ENCODE results near the gene TAF3.
"Not testable (repeated sequence)": the region's sequence is repeated elsewhere in the genome, so short reads cannot be mapped to it uniquely, and the experiment has no call there.

The TAF3 gene

GRCh38 chr10:8026349-8027259 lies 208.3 kb downstream of the TAF3 start:
- TF ChIP-seq, protein P1, sequence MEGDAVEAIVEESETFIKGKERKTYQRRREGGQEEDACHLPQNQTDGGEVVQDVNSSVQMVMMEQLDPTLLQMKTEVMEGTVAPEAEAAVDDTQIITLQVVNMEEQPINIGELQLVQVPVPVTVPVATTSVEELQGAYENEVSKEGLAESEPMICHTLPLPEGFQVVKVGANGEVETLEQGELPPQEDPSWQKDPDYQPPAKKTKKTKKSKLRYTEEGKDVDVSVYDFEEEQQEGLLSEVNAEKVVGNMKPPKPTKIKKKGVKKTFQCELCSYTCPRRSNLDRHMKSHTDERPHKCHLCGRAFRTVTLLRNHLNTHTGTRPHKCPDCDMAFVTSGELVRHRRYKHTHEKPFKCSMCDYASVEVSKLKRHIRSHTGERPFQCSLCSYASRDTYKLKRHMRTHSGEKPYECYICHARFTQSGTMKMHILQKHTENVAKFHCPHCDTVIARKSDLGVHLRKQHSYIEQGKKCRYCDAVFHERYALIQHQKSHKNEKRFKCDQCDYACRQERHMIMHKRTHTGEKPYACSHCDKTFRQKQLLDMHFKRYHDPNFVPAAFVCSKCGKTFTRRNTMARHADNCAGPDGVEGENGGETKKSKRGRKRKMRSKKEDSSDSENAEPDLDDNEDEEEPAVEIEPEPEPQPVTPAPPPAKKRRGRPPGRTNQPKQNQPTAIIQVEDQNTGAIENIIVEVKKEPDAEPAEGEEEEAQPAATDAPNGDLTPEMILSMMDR (IDR thresholded peaks at IDR 0.05; ENCODE audit: low read depth, low read length) = no peak
- no peaks in the 10 kb centered on the region for H3K27me3 ChIP-seq
- DNase-seq = no peak
- no peaks in the 10 kb centered on the region for H3K9me3 ChIP-seq
- H3K4me1 ChIP-seq = no peaks in the 10 kb centered on the region
- H3K4me3 ChIP-seq (ENCODE audit: low read depth, low read length) = no peak overlapping the region
- no peaks in the 10 kb centered on the region for H3K36me3 ChIP-seq

GRCh38 chr10:8031211-8031610 lies 212.9 kb downstream of the TAF3 start:
- H3K4me3 ChIP-seq (ENCODE audit: low read depth, low read length); H3K36me3 ChIP-seq; H3K4me1 ChIP-seq; H3K9me3 ChIP-seq; DNase-seq; H3K27me3 ChIP-seq: not testable (repeated sequence)

GRCh38 chr10:8032558-8032957 lies 214.3 kb downstream of the TAF3 start:
- DNase-seq = no peak
- Histone ChIP-seq H3K27me3 (no peaks in the 10 kb centered on the region), H3K4me1 (no peaks in the 10 kb centered on the region), H3K9me3 (no peaks in the 10 kb centered on the region), H3K4me3 (ENCODE audit: low read depth, low read length) (no peak overlapping the region), H3K36me3 (no peaks in the 10 kb centered on the region)
- TF ChIP-seq, protein P1 (IDR thresholded peaks at IDR 0.05; ENCODE audit: low read depth, low read length) = no peak

- no peak for DNase-seq
- Histone ChIP-seq H3K4me3 (ENCODE audit: low read depth, low read length) (no peak overlapping the region), H3K27me3 (0 out of 2 replicates have a peak, but pooled peaks cover 3% of the 10 kb centered on the region)
These were observed 215.6 kb downstream of the TAF3 start for GRCh38 chr10:8033812-8034465.

DNA sequence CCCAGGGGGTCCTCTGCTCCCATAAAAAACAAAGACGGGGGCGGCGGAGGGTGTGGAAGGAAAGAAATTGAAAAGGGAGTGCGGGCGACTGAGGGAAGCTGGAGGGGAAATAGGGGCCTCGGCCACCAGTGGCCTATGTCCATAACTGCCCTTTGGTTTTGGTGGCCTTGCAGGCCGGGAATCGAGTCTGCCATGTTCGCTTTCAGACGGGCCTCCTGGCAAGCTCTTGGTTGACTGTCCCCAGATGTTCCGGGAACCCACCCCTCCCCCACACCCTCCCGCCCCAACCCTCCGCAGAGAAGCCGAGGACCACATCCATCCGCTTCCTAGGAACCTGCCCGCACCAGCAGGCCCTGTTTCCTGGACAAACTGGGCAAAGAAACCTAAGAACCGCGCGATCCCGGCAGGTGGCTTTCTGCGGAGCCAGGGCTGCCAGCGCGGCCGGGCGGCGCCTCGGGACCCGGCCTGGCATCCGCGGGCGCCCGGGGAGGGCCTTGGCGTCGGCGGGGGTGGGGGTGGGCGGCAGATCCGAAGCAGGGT lies 216.2 kb downstream of the TAF3 start:
- no peaks in the 10 kb centered on the region for H3K9me3 ChIP-seq
- H3K4me3 ChIP-seq (ENCODE audit: low read depth, low read length) = no peak overlapping the region
- TF ChIP-seq, protein P1 (IDR thresholded peaks at IDR 0.05; ENCODE audit: low read depth, low read length) = no peak
- no peak for DNase-seq
- 0 out of 2 replicates have a peak, but pooled peaks cover 3% of the 10 kb centered on the region for H3K27me3 ChIP-seq
- H3K4me1 ChIP-seq = peaks cover 4% of the 10 kb centered on the region; the same call in 1 of the 2 replicates
- no peaks in the 10 kb centered on the region for H3K36me3 ChIP-seq

More at GRCh38 chr10:8033812-8034465, 215.6 kb downstream of the TAF3 start:
- TF ChIP-seq, protein P1 (IDR thresholded peaks at IDR 0.05; ENCODE audit: low read depth, low read length) = no peak
- no peaks in the 10 kb centered on the region for H3K9me3 ChIP-seq
- H3K4me1 ChIP-seq = peaks cover 4% of the 10 kb centered on the region; the same call in 1 of the 2 replicates
- no peaks in the 10 kb centered on the region for H3K36me3 ChIP-seq

DNA sequence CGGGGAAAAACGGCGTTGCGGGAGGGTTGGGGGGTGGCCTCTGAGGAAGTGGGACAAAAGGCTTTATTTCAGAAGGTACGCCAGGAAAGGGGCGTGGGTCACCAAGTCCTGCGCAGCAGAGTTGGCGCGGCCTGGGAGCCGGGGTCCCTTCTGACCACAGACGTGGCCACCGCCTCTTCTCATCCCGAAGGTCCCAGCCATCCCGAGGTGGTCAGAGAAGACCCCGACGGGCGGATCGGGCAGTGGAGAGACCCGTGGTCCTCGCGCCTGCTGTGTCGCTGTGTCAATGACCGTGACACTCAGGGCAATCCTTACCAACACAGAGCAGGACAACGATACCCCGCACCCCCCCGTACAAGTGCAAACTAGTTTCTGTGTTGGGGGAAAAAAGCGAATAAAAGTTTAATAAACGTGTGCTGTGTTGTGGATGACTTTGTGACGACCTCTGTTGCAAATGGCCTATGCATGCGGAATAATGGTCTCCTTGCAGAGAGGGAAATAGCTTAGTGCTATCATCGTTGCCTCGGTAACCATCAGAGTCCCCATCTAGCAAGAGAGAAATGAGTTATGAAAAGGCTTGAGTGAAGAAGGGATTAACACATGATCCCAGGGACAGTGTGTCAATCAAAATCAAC lies 216.8 kb downstream of the TAF3 start:
- TF ChIP-seq, protein P1 (IDR thresholded peaks at IDR 0.05; ENCODE audit: low read depth, low read length) = no peak
- Histone ChIP-seq H3K9me3 (no peaks in the 10 kb centered on the region), H3K4me3 (ENCODE audit: low read depth, low read length) (no peak overlapping the region), H3K36me3 (no peaks in the 10 kb centered on the region), H3K4me1 (peaks cover 4% of the 10 kb centered on the region; the same call in 1 of the 2 replicates), H3K27me3 (0 out of 2 replicates have a peak, but pooled peaks cover 3% of the 10 kb centered on the region)
- DNase-seq = no peak

Data from BE2C (cell line).